ENCODE data around the gene POLR3H. TPM values are rescaled to one million over a fixed set of nuclear protein-coding genes. Genes with fewer than 3 reads are reported as not detected.

POLR3H gene
- total RNA-seq, 2 donors from 2014 or later = 17.6 to 38.1 TPM

- TF ChIP-seq CTCF (IDR thresholded peaks at IDR 0.05) = no peak
- Histone ChIP-seq H3K9me3 (no peaks in the 10 kb centered on the region), H3K27me3 (replicated peaks; ENCODE audit: insufficient read depth) (no peaks in the 10 kb centered on the region), H3K27ac (peak overlapping the region; percentile 84 to 93), H3K4me3 (no peak overlapping the region), H3K36me3 (no peaks in the 10 kb centered on the region), H3K4me1 (ENCODE audit: control insufficient read depth in 1 of 2, low read depth in 2 of 2) (peaks cover 35 to 62% of the 10 kb centered on the region in 2 donors)
- ATAC-seq (ENCODE audit: insufficient number of reproducible peaks, low FRiP score, low read depth) (no peak), DNase-seq (ENCODE audit: low spot score) (no peak)
Measured at GRCh38 chr22:41481925-41482318, 62.3 kb downstream of the POLR3H start.

- TF ChIP-seq CTCF (IDR thresholded peaks at IDR 0.05) = no peak
- Histone ChIP-seq H3K4me3 (peak overlapping the region; percentile 27), H3K27me3 (replicated peaks; ENCODE audit: insufficient read depth) (no peaks in the 10 kb centered on the region), H3K9me3 (no peaks in the 10 kb centered on the region), H3K4me1 (ENCODE audit: control insufficient read depth in 1 of 2, low read depth in 2 of 2) (peaks cover 35 to 58% of the 10 kb centered on the region in 2 donors), H3K36me3 (no peaks in the 10 kb centered on the region), H3K27ac (peak overlapping the region; percentile 77 to 93)
- DNase-seq (ENCODE audit: low spot score) (peak; percentile 25), ATAC-seq (ENCODE audit: insufficient number of reproducible peaks, low FRiP score, low read depth) (peak; percentile 37)
Measured at GRCh38 chr22:41481131-41481830, 63.0 kb downstream of the POLR3H start.

DNA sequence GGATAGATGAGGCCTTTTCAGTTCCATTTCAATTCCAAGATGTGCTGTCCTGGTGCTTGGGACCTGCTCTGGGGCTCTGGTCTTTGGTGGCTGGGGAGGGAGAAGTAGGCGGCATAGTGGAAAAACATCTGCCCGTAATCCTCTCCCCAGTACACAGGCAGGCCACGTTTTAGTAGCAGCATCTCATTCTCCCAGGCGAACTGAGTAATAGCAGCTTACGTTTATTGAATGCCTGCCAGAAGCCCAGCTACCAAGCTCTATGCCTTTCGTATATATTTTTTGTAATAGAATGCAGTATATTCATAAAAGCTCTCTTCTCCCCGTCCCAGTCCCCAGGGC, 63.9 kb downstream of the POLR3H start:
- Histone ChIP-seq H3K4me3 (peak overlapping the region; percentile 36), H3K27me3 (replicated peaks; ENCODE audit: insufficient read depth) (no peaks in the 10 kb centered on the region), H3K27ac (peak overlapping the region; percentile 77 to 93), H3K4me1 (ENCODE audit: control insufficient read depth in 1 of 2, low read depth in 2 of 2) (peaks cover 35 to 58% of the 10 kb centered on the region in 2 donors), H3K9me3 (no peaks in the 10 kb centered on the region), H3K36me3 (no peaks in the 10 kb centered on the region)
- DNase-seq (ENCODE audit: low spot score) (no peak), ATAC-seq (ENCODE audit: insufficient number of reproducible peaks, low FRiP score, low read depth) (no peak)
- TF ChIP-seq CTCF (IDR thresholded peaks at IDR 0.05) = no peak

DNA sequence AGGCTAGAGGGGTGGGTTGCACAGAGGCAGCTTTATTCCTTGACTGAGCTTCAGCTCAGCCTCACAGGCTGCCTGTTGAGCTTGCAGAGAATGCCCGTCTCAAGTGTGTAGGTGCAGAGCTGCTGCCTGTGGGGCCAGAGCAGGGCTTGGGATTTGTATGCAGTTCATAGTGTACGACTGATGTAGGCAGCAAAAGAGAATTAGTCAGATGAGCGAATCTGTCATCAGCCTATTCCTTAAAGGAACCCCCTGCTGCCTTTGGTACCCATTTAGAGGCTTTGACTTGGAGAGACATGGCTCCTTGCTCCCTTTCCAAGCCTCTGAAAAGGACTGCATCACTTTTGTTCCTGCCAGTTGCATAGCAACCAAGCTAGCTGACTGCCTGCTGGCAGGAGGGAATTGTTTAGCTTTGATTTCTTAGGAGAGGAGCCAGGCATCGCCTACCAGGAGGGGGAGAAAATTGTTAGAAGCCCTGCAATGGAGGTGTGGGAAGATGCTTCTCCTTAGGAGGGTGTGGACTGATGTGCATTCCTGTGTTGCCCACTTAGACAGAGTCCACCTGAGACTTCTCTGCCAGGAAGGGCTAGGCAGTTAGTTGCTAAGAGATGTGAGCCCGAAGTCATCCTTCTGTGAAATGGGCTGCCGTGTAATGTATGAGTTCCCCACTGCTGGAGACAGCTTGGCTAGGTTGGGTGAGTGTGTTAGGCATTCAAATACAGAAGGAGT, 64.4 kb downstream of the POLR3H start:
- peak overlapping the region; percentile 77 to 93 for H3K27ac ChIP-seq
- ATAC-seq (ENCODE audit: insufficient number of reproducible peaks, low FRiP score, low read depth) (peak; percentile 54), DNase-seq (ENCODE audit: low spot score) (no peak)
- peak; percentile 19 for TF ChIP-seq CTCF (IDR thresholded peaks at IDR 0.05)
- peaks cover 35 to 54% of the 10 kb centered on the region in 2 donors for H3K4me1 ChIP-seq (ENCODE audit: control insufficient read depth in 1 of 2, low read depth in 2 of 2)
- no peaks in the 10 kb centered on the region for H3K27me3 ChIP-seq (replicated peaks; ENCODE audit: insufficient read depth)
- H3K9me3 ChIP-seq = no peaks in the 10 kb centered on the region
- H3K36me3 ChIP-seq = no peaks in the 10 kb centered on the region
- peak overlapping the region; percentile 36 for H3K4me3 ChIP-seq

GRCh38 chr22:41478891-41479521, 65.3 kb downstream of the POLR3H start:
- no peak for TF ChIP-seq CTCF (IDR thresholded peaks at IDR 0.05)
- ATAC-seq (ENCODE audit: insufficient number of reproducible peaks, low FRiP score, low read depth) = no peak
- peak overlapping the region; percentile 77 to 93 for H3K27ac ChIP-seq
- no peaks in the 10 kb centered on the region for H3K27me3 ChIP-seq (replicated peaks; ENCODE audit: insufficient read depth)
- peaks cover 35 to 53% of the 10 kb centered on the region in 2 donors for H3K4me1 ChIP-seq (ENCODE audit: control insufficient read depth in 1 of 2, low read depth in 2 of 2)
- no peak for DNase-seq (ENCODE audit: low spot score)
- H3K4me3 ChIP-seq = no peak overlapping the region
- no peaks in the 10 kb centered on the region for H3K9me3 ChIP-seq
- no peaks in the 10 kb centered on the region for H3K36me3 ChIP-seq
